ENCODE results near the gene SUPT20H.

Gene SUPT20H

GRCh38 chr13:37001921-37002250, 57.6 kb downstream of the SUPT20H start:
- H3K27ac ChIP-seq = peak overlapping the region; percentile 96; the same call in 1 of the 2 replicates
- no peak for TF ChIP-seq CTCF (conservative IDR thresholded peaks at IDR 0.05)

GRCh38 chr13:36999054-36999714, 60.3 kb downstream of the SUPT20H start, which contains the start of gene ALG5:
Gene ALG5 (minus strand): TSS chr13:36999340. CDS start chr13:36999300, 40 bp downstream.
- peak within 1 kb of the TSS; percentile 96 for H3K27ac ChIP-seq
- peak; percentile 99 for TF ChIP-seq CTCF (conservative IDR thresholded peaks at IDR 0.05)

GRCh38 chr13:36998624-36999041, 60.9 kb downstream of the SUPT20H start:
- no peak for TF ChIP-seq CTCF (conservative IDR thresholded peaks at IDR 0.05)
- H3K27ac ChIP-seq = peak overlapping the region; percentile 96

GRCh38 chr13:36997716-36998427, 61.6 kb downstream of the SUPT20H start:
- no peak for TF ChIP-seq CTCF (conservative IDR thresholded peaks at IDR 0.05)
- peak overlapping the region; percentile 96 for H3K27ac ChIP-seq

- no peak overlapping the region for H3K27ac ChIP-seq
- no peak for TF ChIP-seq CTCF (conservative IDR thresholded peaks at IDR 0.05)
Observed at GRCh38 chr13:36992362-36992761, 67.1 kb downstream of the SUPT20H start.

GRCh38 chr13:36986462-36987240, 72.8 kb downstream of the SUPT20H start:
- H3K27ac ChIP-seq = no peak overlapping the region
- no peak for TF ChIP-seq CTCF (conservative IDR thresholded peaks at IDR 0.05)

- TF ChIP-seq CTCF (conservative IDR thresholded peaks at IDR 0.05) = peak; percentile 72
- no peak overlapping the region for H3K27ac ChIP-seq
Observed at GRCh38 chr13:36981156-36981743, 78.2 kb downstream of the SUPT20H start.

Measured in VCaP (cell line).